A673 (cell line): Measurements from ENCODE around the gene GNAQ. TPM values are rescaled to one million over a fixed set of nuclear protein-coding genes. Genes with fewer than 3 reads are reported as not detected.

Experiments used
- BruUV-seq: library from RNA; stranded (reverse); fragments of 400-500 nt; replicated peaks from 2 replicates; lab custom pipeline; 2021; lab: Mats Ljungman, UMichigan
- CTCF ChIA-PET: fragments of 300-600 bp; sonication (Branson Sonifier 250); formaldehyde crosslinking; loops from one replicate; lab custom pipeline; 2022; ENCODE audit warnings: antibody characterized with exemption; lab: Charles Lee
- POLR2A ChIA-PET: fragments of 300-600 bp; sonication (Branson Sonifier 250); formaldehyde crosslinking; loops from one replicate; lab custom pipeline; 2022; ENCODE audit warnings: antibody characterized with exemption; ENCODE audit not compliant: low non-redundant PET; lab: Charles Lee
- DNase-seq: peaks from one replicate; pipeline ENCODE4 v3.0.0-alpha.2; 2015; ENCODE audit warnings: low spot score
- H3K27ac ChIP-seq: fragments of 200-600 bp; sonication (generic); 2 replicates; pipeline ENCODE4 v1.5.1; 2016; ENCODE audit warnings: mixed run types, low read depth, mild to moderate bottlenecking, mixed read lengths, antibody characterized with exemption, low read length; ENCODE audit not compliant: poor library complexity, severe bottlenecking
- H3K27me3 ChIP-seq: fragments of 200-600 bp; sonication (generic); replicated peaks from 2 replicates; pipeline ENCODE4 v1.6.1; 2017; ENCODE audit warnings: mixed run types, low read depth, mild to moderate bottlenecking, mixed read lengths, antibody characterized with exemption, low read length; ENCODE audit not compliant: insufficient read depth, poor library complexity
- H3K36me3 ChIP-seq: fragments of 200-600 bp; sonication (generic); 2 replicates; pipeline ENCODE4 v1.6.1; 2016; ENCODE audit warnings: mixed run types, mild to moderate bottlenecking, mixed read lengths, antibody characterized with exemption, low read length; ENCODE audit not compliant: insufficient read depth, poor library complexity, severe bottlenecking
- H3K4me1 ChIP-seq: fragments of 200-600 bp; sonication (generic); 2 replicates; pipeline ENCODE4 v1.6.1; 2017; ENCODE audit warnings: mixed run types, mild to moderate bottlenecking, mixed read lengths, antibody characterized with exemption, low read length; ENCODE audit not compliant: insufficient read depth, poor library complexity, severe bottlenecking
- H3K4me3 ChIP-seq: fragments of 200-600 bp; sonication (generic); 2 replicates; pipeline ENCODE4 v1.5.1; 2016; ENCODE audit warnings: low read depth, mixed run types, mild to moderate bottlenecking, mixed read lengths, low read length; ENCODE audit not compliant: poor library complexity, severe bottlenecking
- H3K9me3 ChIP-seq: fragments of 200-600 bp; sonication (generic); 2 replicates; pipeline ENCODE4 v1.6.1; 2016; ENCODE audit warnings: mixed run types, low read depth, mild to moderate bottlenecking, mixed read lengths, antibody characterized with exemption, low read length; ENCODE audit not compliant: poor library complexity, severe bottlenecking
- CTCF ChIP-seq: fragments of 300-800, 200-600 bp; sonication (generic); conservative IDR thresholded peaks from 2 replicates; pipeline ENCODE4 v1.5.1; 2017; ENCODE audit warnings: low read depth, mild to moderate bottlenecking, antibody characterized with exemption, low read length, moderate library complexity, mixed read lengths
- EZH2 ChIP-seq: fragments of 200-600 bp; sonication (generic); IDR thresholded peaks from 2 replicates; pipeline ENCODE4 v1.6.1; 2017; ENCODE audit warnings: borderline replicate concordance, low read depth, mild to moderate bottlenecking, mixed read lengths, antibody characterized with exemption, low read length; ENCODE audit not compliant: poor library complexity, severe bottlenecking
- intact Hi-C: fragments of 100-400 bp; cut with micrococcal nuclease; formaldehyde crosslinking; loops from one replicate; pipeline ENCODE4 v1.10.0; 2022; ENCODE audit not compliant: unreplicated experiment
- total RNA-seq: library from RNA; stranded (reverse); gene quantifications from 2 replicates; pipeline ENCODE4 v1.2.3, GENCODE V29; 2021

The GNAQ gene
- total RNA-seq, 1 experiment from 2014 or later, result 69.9 TPM

- POLR2A ChIA-PET, result no interaction called here
- Histone ChIP-seq H3K27me3 (no peaks in the 10 kb centered on the region), H3K27ac (no peak overlapping the region), H3K36me3 (no peaks in the 10 kb centered on the region), H3K9me3 (no peaks in the 10 kb centered on the region), H3K4me3 (no peak overlapping the region), H3K4me1 (peaks cover 18% of the 10 kb centered on the region)
- no peak for DNase-seq
- no peak for TF ChIP-seq CTCF
- TF ChIP-seq EZH2, result no peak
- no TSS peak for BruUV-seq
- intact Hi-C loops, result no loop called here
- CTCF ChIA-PET, result interaction anchor here (0.6 kb wide), 1 partner anchor 126 kb away, joined by 3 read pairs; no protein-coding TSS in a partner anchor
These were observed 265.0 kb downstream of the GNAQ start for GRCh38 chr9:77766587-77766986.

DNA sequence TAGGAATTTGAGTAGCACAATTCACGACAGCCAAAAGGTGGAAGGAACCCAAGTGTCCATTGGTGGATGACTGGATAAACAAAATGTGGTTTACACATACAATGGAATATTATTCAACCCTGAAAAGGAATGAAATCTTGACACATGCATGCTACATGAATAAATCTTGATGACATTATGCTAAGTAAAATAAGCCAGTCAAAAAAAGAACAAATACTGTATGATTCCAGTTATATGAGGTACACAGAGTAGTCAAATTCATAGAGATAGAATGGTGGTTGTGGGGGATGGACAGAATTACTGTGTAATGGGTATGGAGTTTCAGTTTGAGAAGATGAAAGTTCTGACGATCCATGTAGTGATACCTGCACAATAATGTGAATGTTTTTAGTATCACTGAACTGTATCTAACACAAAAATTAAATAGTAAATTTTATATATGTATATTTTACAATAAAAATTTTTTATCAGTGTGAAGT, 265.8 kb downstream of the GNAQ start:
- no peak for DNase-seq
- no TSS peak for BruUV-seq
- TF ChIP-seq EZH2 (no peak), CTCF (no peak)
- H3K4me3 ChIP-seq, result no peak overlapping the region
- intact Hi-C loops, result no loop called here
- ChIA-PET POLR2A (no interaction called here), CTCF (interaction anchor here (0.6 kb wide), 1 partner anchor 125 kb away, joined by 3 read pairs; no protein-coding TSS in a partner anchor)
- H3K36me3 ChIP-seq, result no peaks in the 10 kb centered on the region
- no peaks in the 10 kb centered on the region for H3K9me3 ChIP-seq
- no peak overlapping the region for H3K27ac ChIP-seq
- no peaks in the 10 kb centered on the region for H3K27me3 ChIP-seq
- peaks cover 11% of the 10 kb centered on the region for H3K4me1 ChIP-seq

DNA sequence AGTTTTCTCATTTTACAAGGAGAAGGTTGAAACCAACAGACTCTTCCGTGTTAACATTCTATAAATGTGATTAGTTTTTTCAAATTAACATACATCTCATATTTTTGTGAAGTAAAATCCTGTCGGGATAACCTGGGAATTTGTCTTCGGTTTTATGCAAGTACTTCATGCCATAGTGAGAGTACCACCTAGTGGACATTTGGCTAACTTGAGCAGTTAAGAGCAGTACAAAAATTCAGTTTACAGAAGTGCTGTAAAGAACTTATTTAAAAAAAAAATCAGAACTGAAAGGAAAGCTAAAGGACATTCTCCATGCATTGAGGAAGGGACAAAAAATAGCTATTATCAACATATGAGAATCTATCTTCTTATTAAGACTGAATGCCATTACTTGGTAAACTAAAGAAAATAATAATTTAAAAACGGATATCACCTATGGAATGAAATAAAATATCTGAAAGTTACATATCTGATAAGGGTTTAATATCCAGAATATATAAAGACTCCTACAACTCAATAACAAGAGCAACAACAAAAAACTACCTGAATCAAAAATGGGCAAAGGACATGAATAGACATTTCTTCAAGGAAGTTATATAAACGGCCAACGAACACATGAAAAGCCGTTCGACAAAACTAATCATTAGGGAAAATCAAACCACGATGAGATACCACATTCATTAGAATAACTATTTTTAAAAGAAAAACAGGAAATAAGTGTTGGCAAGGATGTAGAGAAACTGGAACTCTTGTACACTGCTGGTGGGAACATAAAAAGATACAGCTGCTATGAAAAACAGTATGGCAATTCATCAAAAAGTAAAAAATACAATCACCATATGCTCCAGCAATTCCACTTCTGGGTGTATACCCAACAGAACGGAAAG, 266.5 kb downstream of the GNAQ start:
- DNase-seq, result peak; percentile 77
- Histone ChIP-seq H3K4me1 (peaks cover 7% of the 10 kb centered on the region), H3K36me3 (no peaks in the 10 kb centered on the region), H3K27me3 (no peaks in the 10 kb centered on the region), H3K4me3 (no peak overlapping the region), H3K27ac (no peak overlapping the region), H3K9me3 (no peaks in the 10 kb centered on the region)
- intact Hi-C loops, result no loop called here
- no TSS peak for BruUV-seq
- CTCF ChIA-PET, result no interaction called here
- TF ChIP-seq CTCF, result peak; percentile 78
- no peak for TF ChIP-seq EZH2
- POLR2A ChIA-PET, result no interaction called here
